ENCODE results near the gene LMOD1.

- no peak for TF ChIP-seq GATA3 (IDR thresholded peaks at IDR 0.05; ENCODE audit: low read depth, low read length)
- TF ChIP-seq GATA2 (IDR thresholded peaks at IDR 0.05; ENCODE audit: low read depth, low read length) = no peak
Observed at GRCh38 chr1:201898992-201899391, 47.4 kb downstream of the LMOD1 start.
